ENCODE results near the gene OR4B1. TPM values are rescaled to one million over a fixed set of nuclear protein-coding genes. Genes with fewer than 3 reads are reported as not detected.

OR4B1 gene
- total RNA-seq, 1 donor from 2014 or later = not detected

Other genes with a start within 250 kb of the OR4B1 start
- 50.9 and 53.2 TPM in 2 replicates for gene PTPRJ, start 236.3 kb upstream of the OR4B1 start, total RNA-seq
- gene OR4X2, start 28.3 kb downstream of the OR4B1 start, total RNA-seq = not detected in 2 replicates
- not detected in 2 replicates for gene OR4X1, start 47.1 kb downstream of the OR4B1 start, total RNA-seq
- not detected in 2 replicates for gene OR4S1, start 89.4 kb downstream of the OR4B1 start, total RNA-seq
- not detected in 2 replicates for gene OR4C3, start 108.1 kb downstream of the OR4B1 start, total RNA-seq
- gene OR4C5, start 149.7 kb downstream of the OR4B1 start, total RNA-seq = not detected in 2 replicates